ENCODE results near the gene PRKAR2B.
"Not testable (repeated sequence)": the region's sequence is repeated elsewhere in the genome, so short reads cannot be mapped to it uniquely, and the experiment has no call there.

The PRKAR2B gene

GRCh38 chr7:107119376-107120105 lies 75.0 kb downstream of the PRKAR2B start:
- no peak for DNase-seq (ENCODE audit: low read depth in 2 of 2)

GRCh38 chr7:107122486-107122911 lies 78.0 kb downstream of the PRKAR2B start:
- no peak for DNase-seq (ENCODE audit: low read depth in 2 of 2)

GRCh38 chr7:107123392-107123791 lies 78.9 kb downstream of the PRKAR2B start:
- DNase-seq (ENCODE audit: low read depth in 2 of 2): no peak

- no peak for DNase-seq (ENCODE audit: low read depth in 2 of 2)
Observed at GRCh38 chr7:107125475-107125874, 81.0 kb downstream of the PRKAR2B start.

- DNase-seq (ENCODE audit: low read depth in 2 of 2): no peak
Observed at GRCh38 chr7:107128217-107128616, 83.7 kb downstream of the PRKAR2B start.

GRCh38 chr7:107128748-107129147 lies 84.2 kb downstream of the PRKAR2B start:
- DNase-seq (ENCODE audit: low read depth in 2 of 2): no peak

- DNase-seq (ENCODE audit: low read depth in 2 of 2): no peak
Observed at GRCh38 chr7:107130487-107131220, 86.1 kb downstream of the PRKAR2B start.

- no peak for DNase-seq (ENCODE audit: low read depth in 2 of 2)
Observed at GRCh38 chr7:107133396-107133795, 88.9 kb downstream of the PRKAR2B start.

- DNase-seq (ENCODE audit: low read depth in 2 of 2): no peak
Observed at GRCh38 chr7:107138696-107139420, 94.4 kb downstream of the PRKAR2B start.

GRCh38 chr7:107143875-107144274 lies 99.4 kb downstream of the PRKAR2B start:
- DNase-seq (ENCODE audit: low read depth in 2 of 2): not testable (repeated sequence)

GRCh38 chr7:107145067-107145838 lies 100.7 kb downstream of the PRKAR2B start:
- DNase-seq (ENCODE audit: low read depth in 2 of 2): no peak

GRCh38 chr7:107147464-107148393 lies 103.2 kb downstream of the PRKAR2B start:
- DNase-seq (ENCODE audit: low read depth in 2 of 2): no peak

- DNase-seq (ENCODE audit: low read depth in 2 of 2): no peak
Observed at GRCh38 chr7:107148721-107149120, 104.2 kb downstream of the PRKAR2B start.

GRCh38 chr7:107149863-107150262 lies 105.4 kb downstream of the PRKAR2B start:
- no peak for DNase-seq (ENCODE audit: low read depth in 2 of 2)

- peak; percentile 35 to 57 for DNase-seq (ENCODE audit: low read depth in 2 of 2)
Observed at GRCh38 chr7:107150375-107151073, 106.0 kb downstream of the PRKAR2B start.

- no peak for DNase-seq (ENCODE audit: low read depth in 2 of 2)
Observed at GRCh38 chr7:107151538-107151937, 107.0 kb downstream of the PRKAR2B start.

- DNase-seq (ENCODE audit: low read depth in 2 of 2): no peak
Observed at GRCh38 chr7:107152011-107152410, 107.5 kb downstream of the PRKAR2B start.

- DNase-seq (ENCODE audit: low read depth in 2 of 2): no peak
Observed at GRCh38 chr7:107154826-107155225, 110.3 kb downstream of the PRKAR2B start.

- DNase-seq (ENCODE audit: low read depth in 2 of 2): not testable (repeated sequence)
Observed at GRCh38 chr7:107155726-107156125, 111.2 kb downstream of the PRKAR2B start.

GRCh38 chr7:107157091-107157490 lies 112.6 kb downstream of the PRKAR2B start:
- DNase-seq (ENCODE audit: low read depth in 2 of 2): no peak
